A673 (cell line): ENCODE results near the gene TEX51. TPM values are rescaled to one million over a fixed set of nuclear protein-coding genes. Genes with fewer than 3 reads are reported as not detected.

Experiments used
- BruUV-seq: library from RNA; stranded (reverse); fragments of 400-500 nt; replicated peaks from 2 replicates; lab custom pipeline; 2021; lab: Mats Ljungman, UMichigan
- CTCF ChIA-PET: fragments of 300-600 bp; sonication (Branson Sonifier 250); formaldehyde crosslinking; loops from one replicate; lab custom pipeline; 2022; ENCODE audit warnings: antibody characterized with exemption; lab: Charles Lee
- POLR2A ChIA-PET: fragments of 300-600 bp; sonication (Branson Sonifier 250); formaldehyde crosslinking; loops from one replicate; lab custom pipeline; 2022; ENCODE audit warnings: antibody characterized with exemption; ENCODE audit not compliant: low non-redundant PET; lab: Charles Lee
- DNase-seq: peaks from one replicate; pipeline ENCODE4 v3.0.0-alpha.2; 2015; ENCODE audit warnings: low spot score
- H3K27ac ChIP-seq: fragments of 200-600 bp; sonication (generic); 2 replicates; pipeline ENCODE4 v1.5.1; 2016; ENCODE audit warnings: mixed run types, low read depth, mild to moderate bottlenecking, mixed read lengths, antibody characterized with exemption, low read length; ENCODE audit not compliant: poor library complexity, severe bottlenecking
- H3K27me3 ChIP-seq: fragments of 200-600 bp; sonication (generic); replicated peaks from 2 replicates; pipeline ENCODE4 v1.6.1; 2017; ENCODE audit warnings: mixed run types, low read depth, mild to moderate bottlenecking, mixed read lengths, antibody characterized with exemption, low read length; ENCODE audit not compliant: insufficient read depth, poor library complexity
- H3K36me3 ChIP-seq: fragments of 200-600 bp; sonication (generic); 2 replicates; pipeline ENCODE4 v1.6.1; 2016; ENCODE audit warnings: mixed run types, mild to moderate bottlenecking, mixed read lengths, antibody characterized with exemption, low read length; ENCODE audit not compliant: insufficient read depth, poor library complexity, severe bottlenecking
- H3K4me1 ChIP-seq: fragments of 200-600 bp; sonication (generic); 2 replicates; pipeline ENCODE4 v1.6.1; 2017; ENCODE audit warnings: mixed run types, mild to moderate bottlenecking, mixed read lengths, antibody characterized with exemption, low read length; ENCODE audit not compliant: insufficient read depth, poor library complexity, severe bottlenecking
- H3K4me3 ChIP-seq: fragments of 200-600 bp; sonication (generic); 2 replicates; pipeline ENCODE4 v1.5.1; 2016; ENCODE audit warnings: low read depth, mixed run types, mild to moderate bottlenecking, mixed read lengths, low read length; ENCODE audit not compliant: poor library complexity, severe bottlenecking
- H3K9me3 ChIP-seq: fragments of 200-600 bp; sonication (generic); 2 replicates; pipeline ENCODE4 v1.6.1; 2016; ENCODE audit warnings: mixed run types, low read depth, mild to moderate bottlenecking, mixed read lengths, antibody characterized with exemption, low read length; ENCODE audit not compliant: poor library complexity, severe bottlenecking
- EZH2 ChIP-seq: fragments of 200-600 bp; sonication (generic); IDR thresholded peaks from 2 replicates; pipeline ENCODE4 v1.6.1; 2017; ENCODE audit warnings: borderline replicate concordance, low read depth, mild to moderate bottlenecking, mixed read lengths, antibody characterized with exemption, low read length; ENCODE audit not compliant: poor library complexity, severe bottlenecking
- intact Hi-C: fragments of 100-400 bp; cut with micrococcal nuclease; formaldehyde crosslinking; loops from one replicate; pipeline ENCODE4 v1.10.0; 2022; ENCODE audit not compliant: unreplicated experiment
- total RNA-seq: library from RNA; stranded (reverse); gene quantifications from 2 replicates; pipeline ENCODE4 v1.2.3, GENCODE V29; 2021
- TF ChIP-seq, protein P1 (sequence below): fragments of 300-800, 200-600 bp; sonication (generic); conservative IDR thresholded peaks from 2 replicates; pipeline ENCODE4 v1.5.1; 2017; ENCODE audit warnings: low read depth, mild to moderate bottlenecking, antibody characterized with exemption, low read length, moderate library complexity, mixed read lengths

Gene TEX51
- total RNA-seq, 1 experiment from 2014 or later: not detected

GRCh38 chr2:126852361-126852760 lies 46.3 kb upstream of the TEX51 start:
- Histone ChIP-seq H3K27ac (no peak overlapping the region), H3K4me3 (no peak overlapping the region), H3K4me1 (no peaks in the 10 kb centered on the region), H3K9me3 (no peaks in the 10 kb centered on the region), H3K36me3 (no peaks in the 10 kb centered on the region), H3K27me3 (peaks cover 11% of the 10 kb centered on the region)
- POLR2A ChIA-PET: interaction anchor here (0.7 kb wide), 1 partner anchor 31 kb away, joined by 4 read pairs; no protein-coding TSS in a partner anchor
- CTCF ChIA-PET: no interaction called here
- no peak for DNase-seq
- intact Hi-C loops: no loop called here
- TF ChIP-seq EZH2: no peak
- TF ChIP-seq, protein P1, sequence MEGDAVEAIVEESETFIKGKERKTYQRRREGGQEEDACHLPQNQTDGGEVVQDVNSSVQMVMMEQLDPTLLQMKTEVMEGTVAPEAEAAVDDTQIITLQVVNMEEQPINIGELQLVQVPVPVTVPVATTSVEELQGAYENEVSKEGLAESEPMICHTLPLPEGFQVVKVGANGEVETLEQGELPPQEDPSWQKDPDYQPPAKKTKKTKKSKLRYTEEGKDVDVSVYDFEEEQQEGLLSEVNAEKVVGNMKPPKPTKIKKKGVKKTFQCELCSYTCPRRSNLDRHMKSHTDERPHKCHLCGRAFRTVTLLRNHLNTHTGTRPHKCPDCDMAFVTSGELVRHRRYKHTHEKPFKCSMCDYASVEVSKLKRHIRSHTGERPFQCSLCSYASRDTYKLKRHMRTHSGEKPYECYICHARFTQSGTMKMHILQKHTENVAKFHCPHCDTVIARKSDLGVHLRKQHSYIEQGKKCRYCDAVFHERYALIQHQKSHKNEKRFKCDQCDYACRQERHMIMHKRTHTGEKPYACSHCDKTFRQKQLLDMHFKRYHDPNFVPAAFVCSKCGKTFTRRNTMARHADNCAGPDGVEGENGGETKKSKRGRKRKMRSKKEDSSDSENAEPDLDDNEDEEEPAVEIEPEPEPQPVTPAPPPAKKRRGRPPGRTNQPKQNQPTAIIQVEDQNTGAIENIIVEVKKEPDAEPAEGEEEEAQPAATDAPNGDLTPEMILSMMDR: no peak
- no TSS peak for BruUV-seq

DNA sequence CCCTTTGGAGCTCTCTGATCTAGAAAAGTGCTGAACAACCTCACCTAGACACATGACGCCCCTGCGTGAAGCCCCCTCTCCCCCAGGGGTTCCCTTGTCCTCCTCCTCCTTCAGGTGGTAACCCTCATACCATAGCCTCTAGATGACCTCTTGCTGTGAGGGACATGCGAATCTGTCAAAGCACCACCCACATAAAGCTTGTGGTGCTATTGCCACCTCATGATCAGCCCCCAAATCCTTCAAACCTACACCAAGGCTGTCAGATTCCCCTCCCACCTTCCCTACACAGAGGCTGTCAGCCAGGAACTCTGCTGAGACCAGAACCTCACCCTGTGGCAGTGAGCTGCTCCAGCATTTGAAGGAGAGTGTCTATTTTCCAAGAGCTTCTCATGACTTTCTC lies 43.1 kb upstream of the TEX51 start:
- intact Hi-C loops: no loop called here
- CTCF ChIA-PET: no interaction called here

DNA sequence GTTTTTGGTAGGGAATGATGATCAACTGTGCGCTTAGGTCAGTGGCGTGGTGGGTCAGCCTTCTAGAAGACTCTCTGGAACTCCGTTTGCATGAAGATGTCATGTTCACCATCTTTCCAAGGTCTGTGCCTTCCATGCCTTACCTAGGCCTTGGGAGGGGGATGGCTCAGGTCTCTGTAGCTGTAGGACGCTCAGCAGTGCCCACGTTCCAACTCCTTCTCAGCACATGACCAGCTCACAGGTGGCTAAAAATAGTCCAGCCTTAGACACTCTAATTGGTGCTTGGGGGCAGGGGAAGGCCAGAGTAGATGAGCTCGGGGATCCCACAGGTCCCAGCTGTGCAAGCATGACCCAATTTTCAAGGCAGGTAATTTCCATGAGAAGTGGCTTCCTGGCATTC lies 42.3 kb upstream of the TEX51 start:
- intact Hi-C loops: no loop called here
- Histone ChIP-seq H3K4me1 (no peaks in the 10 kb centered on the region), H3K27ac (no peak overlapping the region), H3K9me3 (no peaks in the 10 kb centered on the region), H3K27me3 (peaks cover 8% of the 10 kb centered on the region), H3K4me3 (no peak overlapping the region), H3K36me3 (no peaks in the 10 kb centered on the region)
- BruUV-seq: no TSS peak
- no peak for DNase-seq
- ChIA-PET CTCF (no interaction called here), POLR2A (no interaction called here)
- TF ChIP-seq, protein P1: no peak
- no peak for TF ChIP-seq EZH2

More for the DNA sequence above, 43.1 kb upstream of the TEX51 start:
- Histone ChIP-seq H3K4me1 (no peaks in the 10 kb centered on the region), H3K9me3 (no peaks in the 10 kb centered on the region), H3K27ac (no peak overlapping the region), H3K27me3 (peaks cover 8% of the 10 kb centered on the region), H3K4me3 (no peak overlapping the region), H3K36me3 (no peaks in the 10 kb centered on the region)
- no peak for DNase-seq
- TF ChIP-seq, protein P1: no peak
- no peak for TF ChIP-seq EZH2
- no TSS peak for BruUV-seq
- POLR2A ChIA-PET: no interaction called here
